ENCODE results near the gene SHCBP1L.

SHCBP1L gene

GRCh38 chr1:182968151-182968741 lies 15.3 kb upstream of the SHCBP1L start:
- H3K36me3 ChIP-seq (ENCODE audit: control insufficient read depth, insufficient read depth, low read length): no peaks in the 10 kb centered on the region
- no peaks in the 10 kb centered on the region for H3K4me1 ChIP-seq (ENCODE audit: control insufficient read depth, insufficient read depth, low read length, poor library complexity, severe bottlenecking)
- peaks cover 5% of the 10 kb centered on the region for H3K27me3 ChIP-seq (replicated peaks; ENCODE audit: control insufficient read depth, insufficient read depth, low read length, poor library complexity, severe bottlenecking)
- no peaks in the 10 kb centered on the region for H3K9me3 ChIP-seq (ENCODE audit: control insufficient read depth, low read length)
- no peak overlapping the region for H3K4me3 ChIP-seq (ENCODE audit: insufficient read depth, low read depth, low read length, poor library complexity, severe bottlenecking)
- DNase-seq: no peak
- H3K27ac ChIP-seq (ENCODE audit: insufficient read depth, low read length, poor library complexity, severe bottlenecking): no peak overlapping the region

GRCh38 chr1:182965861-182966260 lies 12.9 kb upstream of the SHCBP1L start:
- Histone ChIP-seq H3K27me3 (replicated peaks; ENCODE audit: control insufficient read depth, insufficient read depth, low read length, poor library complexity, severe bottlenecking) (peaks cover 5% of the 10 kb centered on the region), H3K36me3 (ENCODE audit: control insufficient read depth, insufficient read depth, low read length) (no peaks in the 10 kb centered on the region), H3K4me1 (ENCODE audit: control insufficient read depth, insufficient read depth, low read length, poor library complexity, severe bottlenecking) (no peaks in the 10 kb centered on the region), H3K4me3 (ENCODE audit: insufficient read depth, low read depth, low read length, poor library complexity, severe bottlenecking) (no peak overlapping the region), H3K27ac (ENCODE audit: insufficient read depth, low read length, poor library complexity, severe bottlenecking) (no peak overlapping the region), H3K9me3 (ENCODE audit: control insufficient read depth, low read length) (no peaks in the 10 kb centered on the region)
- DNase-seq: no peak

GRCh38 chr1:182965096-182965495 lies 12.1 kb upstream of the SHCBP1L start:
- Histone ChIP-seq H3K36me3 (ENCODE audit: control insufficient read depth, insufficient read depth, low read length) (no peaks in the 10 kb centered on the region), H3K27ac (ENCODE audit: insufficient read depth, low read length, poor library complexity, severe bottlenecking) (no peak overlapping the region), H3K9me3 (ENCODE audit: control insufficient read depth, low read length) (no peaks in the 10 kb centered on the region), H3K4me1 (ENCODE audit: control insufficient read depth, insufficient read depth, low read length, poor library complexity, severe bottlenecking) (no peaks in the 10 kb centered on the region), H3K27me3 (replicated peaks; ENCODE audit: control insufficient read depth, insufficient read depth, low read length, poor library complexity, severe bottlenecking) (peaks cover 5% of the 10 kb centered on the region), H3K4me3 (ENCODE audit: insufficient read depth, low read depth, low read length, poor library complexity, severe bottlenecking) (no peak overlapping the region)
- DNase-seq: no peak

GRCh38 chr1:182962554-182963115 lies 9.7 kb upstream of the SHCBP1L start:
- H3K9me3 ChIP-seq (ENCODE audit: control insufficient read depth, low read length): no peaks in the 10 kb centered on the region
- no peaks in the 10 kb centered on the region for H3K4me1 ChIP-seq (ENCODE audit: control insufficient read depth, insufficient read depth, low read length, poor library complexity, severe bottlenecking)
- no peaks in the 10 kb centered on the region for H3K27me3 ChIP-seq (replicated peaks; ENCODE audit: control insufficient read depth, insufficient read depth, low read length, poor library complexity, severe bottlenecking)
- H3K27ac ChIP-seq (ENCODE audit: insufficient read depth, low read length, poor library complexity, severe bottlenecking): no peak overlapping the region
- no peak overlapping the region for H3K4me3 ChIP-seq (ENCODE audit: insufficient read depth, low read depth, low read length, poor library complexity, severe bottlenecking)
- H3K36me3 ChIP-seq (ENCODE audit: control insufficient read depth, insufficient read depth, low read length): no peaks in the 10 kb centered on the region
- DNase-seq: no peak

GRCh38 chr1:182960046-182960445 lies 7.1 kb upstream of the SHCBP1L start:
- H3K4me3 ChIP-seq (ENCODE audit: insufficient read depth, low read depth, low read length, poor library complexity, severe bottlenecking): no peak overlapping the region

GRCh38 chr1:182957902-182958395 lies 5.0 kb upstream of the SHCBP1L start:
- no peak overlapping the region for H3K27ac ChIP-seq (ENCODE audit: insufficient read depth, low read length, poor library complexity, severe bottlenecking)

More at GRCh38 chr1:182960046-182960445, 7.1 kb upstream of the SHCBP1L start:
- Histone ChIP-seq H3K27ac (ENCODE audit: insufficient read depth, low read length, poor library complexity, severe bottlenecking) (no peak overlapping the region), H3K36me3 (ENCODE audit: control insufficient read depth, insufficient read depth, low read length) (no peaks in the 10 kb centered on the region), H3K27me3 (replicated peaks; ENCODE audit: control insufficient read depth, insufficient read depth, low read length, poor library complexity, severe bottlenecking) (no peaks in the 10 kb centered on the region), H3K9me3 (ENCODE audit: control insufficient read depth, low read length) (no peaks in the 10 kb centered on the region), H3K4me1 (ENCODE audit: control insufficient read depth, insufficient read depth, low read length, poor library complexity, severe bottlenecking) (no peaks in the 10 kb centered on the region)
- no peak for DNase-seq

GRCh38 chr1:182956708-182957365 lies 3.9 kb upstream of the SHCBP1L start:
- DNase-seq: no peak
- Histone ChIP-seq H3K4me1 (ENCODE audit: control insufficient read depth, insufficient read depth, low read length, poor library complexity, severe bottlenecking) (peaks cover 4% of the 10 kb centered on the region), H3K27ac (ENCODE audit: insufficient read depth, low read length, poor library complexity, severe bottlenecking) (no peak overlapping the region), H3K4me3 (ENCODE audit: insufficient read depth, low read depth, low read length, poor library complexity, severe bottlenecking) (no peak overlapping the region), H3K27me3 (replicated peaks; ENCODE audit: control insufficient read depth, insufficient read depth, low read length, poor library complexity, severe bottlenecking) (no peaks in the 10 kb centered on the region), H3K9me3 (ENCODE audit: control insufficient read depth, low read length) (no peaks in the 10 kb centered on the region), H3K36me3 (ENCODE audit: control insufficient read depth, insufficient read depth, low read length) (no peaks in the 10 kb centered on the region)

More at GRCh38 chr1:182957902-182958395, 5.0 kb upstream of the SHCBP1L start:
- H3K9me3 ChIP-seq (ENCODE audit: control insufficient read depth, low read length): no peaks in the 10 kb centered on the region
- H3K27me3 ChIP-seq (replicated peaks; ENCODE audit: control insufficient read depth, insufficient read depth, low read length, poor library complexity, severe bottlenecking): no peaks in the 10 kb centered on the region
- DNase-seq: no peak
- H3K36me3 ChIP-seq (ENCODE audit: control insufficient read depth, insufficient read depth, low read length): no peaks in the 10 kb centered on the region
- H3K4me1 ChIP-seq (ENCODE audit: control insufficient read depth, insufficient read depth, low read length, poor library complexity, severe bottlenecking): no peaks in the 10 kb centered on the region
- no peak overlapping the region for H3K4me3 ChIP-seq (ENCODE audit: insufficient read depth, low read depth, low read length, poor library complexity, severe bottlenecking)

- no peaks in the 10 kb centered on the region for H3K27me3 ChIP-seq (replicated peaks; ENCODE audit: control insufficient read depth, insufficient read depth, low read length, poor library complexity, severe bottlenecking)
- no peak overlapping the region for H3K27ac ChIP-seq (ENCODE audit: insufficient read depth, low read length, poor library complexity, severe bottlenecking)
- no peak overlapping the region for H3K4me3 ChIP-seq (ENCODE audit: insufficient read depth, low read depth, low read length, poor library complexity, severe bottlenecking)
- H3K9me3 ChIP-seq (ENCODE audit: control insufficient read depth, low read length): no peaks in the 10 kb centered on the region
- H3K4me1 ChIP-seq (ENCODE audit: control insufficient read depth, insufficient read depth, low read length, poor library complexity, severe bottlenecking): peaks cover 4% of the 10 kb centered on the region
- DNase-seq: no peak
- H3K36me3 ChIP-seq (ENCODE audit: control insufficient read depth, insufficient read depth, low read length): no peaks in the 10 kb centered on the region
These were observed 2.9 kb upstream of the SHCBP1L start for GRCh38 chr1:182955596-182956588.

- H3K36me3 ChIP-seq (ENCODE audit: control insufficient read depth, insufficient read depth, low read length): no peaks in the 10 kb centered on the region
- no peaks in the 10 kb centered on the region for H3K9me3 ChIP-seq (ENCODE audit: control insufficient read depth, low read length)
- no peak overlapping the region for H3K27ac ChIP-seq (ENCODE audit: insufficient read depth, low read length, poor library complexity, severe bottlenecking)
- peaks cover 4% of the 10 kb centered on the region for H3K4me1 ChIP-seq (ENCODE audit: control insufficient read depth, insufficient read depth, low read length, poor library complexity, severe bottlenecking)
- H3K27me3 ChIP-seq (replicated peaks; ENCODE audit: control insufficient read depth, insufficient read depth, low read length, poor library complexity, severe bottlenecking): no peaks in the 10 kb centered on the region
- H3K4me3 ChIP-seq (ENCODE audit: insufficient read depth, low read depth, low read length, poor library complexity, severe bottlenecking): no peak overlapping the region
- DNase-seq: no peak
These were observed 860 bp upstream of the SHCBP1L start for GRCh38 chr1:182953826-182954225.
